ENCODE measurements around the gene RFC3. TPM values are rescaled to one million over a fixed set of nuclear protein-coding genes. Genes with fewer than 3 reads are reported as not detected.

The RFC3 gene
- total RNA-seq, 1 experiment from 2014 or later: 59.2 TPM

GRCh38 chr13:33828431-33829129, 10.6 kb downstream of the RFC3 start:
- no peak overlapping the region; a peak in 1 of 7 replicates for H3K27ac Mint-ChIP-seq

More at GRCh38 chr13:33828431-33829129, 10.6 kb downstream of the RFC3 start:
- WGBS (ENCODE audit: extremely low coverage, insufficient read length, low lambda C conversion rate): no CpG with 5 or more reads among the region's 7 CpGs
- no peak overlapping the region for H2BK12ac ChIP-seq (ENCODE audit: insufficient read length, low read depth, low read length)
- no peak overlapping the region for H2BK15ac ChIP-seq (ENCODE audit: low read depth, low read length)
- Mint-ChIP-seq H3K4me3 (no peak overlapping the region), H3K36me3 (ENCODE audit: insufficient read depth in 1 of 3, low read depth in 3 of 3) (peaks cover 22 to 73% (median 62%) of the 10 kb centered on the region in 3 experiments; a peak in 6 of 7 replicates), H3K27me3 (ENCODE audit: low read depth) (no peaks in the 10 kb centered on the region), H3K4me1 (no peaks in the 10 kb centered on the region), H3K9me3 (no peaks in the 10 kb centered on the region)
- DNase-seq: no peak
- no peak overlapping the region for H4K91ac ChIP-seq (ENCODE audit: insufficient read length, low read depth, low read length)
- no peak overlapping the region for H3K18ac ChIP-seq (ENCODE audit: insufficient read length, low read depth, low read length)
- TF ChIP-seq, protein P1, sequence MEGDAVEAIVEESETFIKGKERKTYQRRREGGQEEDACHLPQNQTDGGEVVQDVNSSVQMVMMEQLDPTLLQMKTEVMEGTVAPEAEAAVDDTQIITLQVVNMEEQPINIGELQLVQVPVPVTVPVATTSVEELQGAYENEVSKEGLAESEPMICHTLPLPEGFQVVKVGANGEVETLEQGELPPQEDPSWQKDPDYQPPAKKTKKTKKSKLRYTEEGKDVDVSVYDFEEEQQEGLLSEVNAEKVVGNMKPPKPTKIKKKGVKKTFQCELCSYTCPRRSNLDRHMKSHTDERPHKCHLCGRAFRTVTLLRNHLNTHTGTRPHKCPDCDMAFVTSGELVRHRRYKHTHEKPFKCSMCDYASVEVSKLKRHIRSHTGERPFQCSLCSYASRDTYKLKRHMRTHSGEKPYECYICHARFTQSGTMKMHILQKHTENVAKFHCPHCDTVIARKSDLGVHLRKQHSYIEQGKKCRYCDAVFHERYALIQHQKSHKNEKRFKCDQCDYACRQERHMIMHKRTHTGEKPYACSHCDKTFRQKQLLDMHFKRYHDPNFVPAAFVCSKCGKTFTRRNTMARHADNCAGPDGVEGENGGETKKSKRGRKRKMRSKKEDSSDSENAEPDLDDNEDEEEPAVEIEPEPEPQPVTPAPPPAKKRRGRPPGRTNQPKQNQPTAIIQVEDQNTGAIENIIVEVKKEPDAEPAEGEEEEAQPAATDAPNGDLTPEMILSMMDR (conservative IDR thresholded peaks at IDR 0.05): no peak
- H2BK20ac ChIP-seq (ENCODE audit: low read depth, low read length, poor library complexity, severe bottlenecking): no peak overlapping the region
- H3K9ac ChIP-seq (ENCODE audit: extremely low read depth, insufficient read length, low read length): no peak overlapping the region
- H3K4ac ChIP-seq (ENCODE audit: low read depth, low read length): no peak overlapping the region
- no peaks in the 10 kb centered on the region for H3K4me1 ChIP-seq (ENCODE audit: insufficient read depth, low read length)
- peaks cover 2% of the 10 kb centered on the region for H3K23me2 ChIP-seq (ENCODE audit: insufficient read length, low read depth, low read length, poor library complexity, severe bottlenecking)
- H3K79me1 ChIP-seq (ENCODE audit: insufficient read depth, low read depth, low read length, poor library complexity, severe bottlenecking): peaks cover 5% of the 10 kb centered on the region
- H3K56ac ChIP-seq (ENCODE audit: insufficient read length, low read depth, low read length): no peak overlapping the region
- H2AK5ac ChIP-seq (ENCODE audit: insufficient read length, low read length): no peak overlapping the region
- no peak overlapping the region for H3K4me2 ChIP-seq (ENCODE audit: insufficient read depth, insufficient read length, low read length)
- no peak overlapping the region for H2AFZ ChIP-seq (ENCODE audit: low read length)
- H4K20me1 ChIP-seq (ENCODE audit: control insufficient read depth, insufficient read depth, insufficient read length): no peaks in the 10 kb centered on the region
- no peak overlapping the region for H2BK5ac ChIP-seq (ENCODE audit: insufficient read length, low read length)
- H3K79me2 ChIP-seq (ENCODE audit: insufficient read depth, low read length): no peaks in the 10 kb centered on the region; the same call in 1 of the 2 replicates
- no peak overlapping the region for H4K8ac ChIP-seq (replicated peaks; ENCODE audit: insufficient read length, low read depth, low read length)
- no peak overlapping the region for H3K23ac ChIP-seq (ENCODE audit: insufficient read length, low read depth, low read length)
- no peak overlapping the region for H3K27ac ChIP-seq (ENCODE audit: insufficient read length, low read depth, low read length)
- no peaks in the 10 kb centered on the region for H3K9me3 ChIP-seq (ENCODE audit: control insufficient read depth, low read depth, low read length)
- H2BK120ac ChIP-seq (ENCODE audit: low read depth, low read length, poor library complexity, severe bottlenecking): no peak overlapping the region
- no peak overlapping the region for H3T11ph ChIP-seq (ENCODE audit: low read length)
- no peaks in the 10 kb centered on the region for H3K27me3 ChIP-seq (ENCODE audit: insufficient read depth, low read length)
- no peak overlapping the region for H3K14ac ChIP-seq (ENCODE audit: insufficient read depth, low read length)
- H4K5ac ChIP-seq (ENCODE audit: insufficient read length, low read depth, low read length): no peak overlapping the region

Measured in H9 (cell line).